Tibial nerve (tissue), 4 donors: Measurements from ENCODE around the gene RPLP2. TPM values are rescaled to one million over a fixed set of nuclear protein-coding genes. Genes with fewer than 3 reads are reported as not detected.

Experiments
- DNase-seq, 2 donors: peaks; one replicate each; pipeline ENCODE4 v3.0.0-alpha.2; 2019; ENCODE audit warnings: low spot score in 2 of 2
- H3K27ac ChIP-seq, 4 donors: fragments of 200-600 bp; sonication (generic) in 3 of 4; one replicate each; pipeline ENCODE4 v1.5.1; 2017 to 2019; ENCODE audit warnings: mild to moderate bottlenecking in 1 of 4
- H3K27me3 ChIP-seq, 2 donors: fragments of 200-600 bp; sonication (generic) in 1 of 2; one replicate each; pipeline versions ENCODE4 v1.5.1 to v1.6.0; 2017 to 2019
- H3K36me3 ChIP-seq, 3 donors: fragments of 200-600 bp; sonication (generic); one replicate each; pipeline ENCODE4 v1.5.1; 2018 to 2019
- H3K4me1 ChIP-seq, 4 donors: fragments of 200-600 bp; sonication (generic) in 3 of 4; one replicate each; pipeline ENCODE4 v1.5.1; 2017 to 2019
- H3K4me3 ChIP-seq, 4 donors: fragments of 200-600 bp; sonication (generic) in 3 of 4; one replicate each; pipeline ENCODE4 v1.5.1; 2017 to 2019; ENCODE audit warnings: mild to moderate bottlenecking in 1 of 4, moderate library complexity in 1 of 4
- H3K9me3 ChIP-seq, 4 donors: fragments of 200-600 bp; sonication (generic) in 3 of 4; one replicate each; pipeline ENCODE4 v1.5.1; 2017 to 2019
- CTCF ChIP-seq, 5 experiments: fragments of 200-600 bp in 3 of 5; fragments of 450-650 bp in 2 of 5; sonication (generic) in 3 of 5; IDR thresholded peaks; one replicate each; pipeline ENCODE4 v1.5.1; 2016 to 2019; ENCODE audit warnings: antibody characterized with exemption in 5 of 5, mild to moderate bottlenecking in 3 of 5, moderate library complexity in 2 of 5
- EP300 ChIP-seq, 2 donors: sonication (generic); formaldehyde crosslinking; IDR thresholded peaks; one replicate each; pipeline ENCODE4 v1.6.1; 2017; ENCODE audit warnings: antibody characterized with exemption in 2 of 2, mild to moderate bottlenecking in 1 of 2
- POLR2A ChIP-seq, 2 donors: fragments of 450-650 bp; IDR thresholded peaks; one replicate each; pipeline ENCODE4 v1.6.1; 2017; ENCODE audit warnings: antibody characterized with exemption in 2 of 2, mild to moderate bottlenecking in 2 of 2, moderate library complexity in 2 of 2
- WGBS, 2 donors: methylation state at CpG; one replicate each; pipeline ENCODE4 v1.1.5; 2018; 5-methylcytosine and 5-hydroxymethylcytosine counted together
- total RNA-seq, 4 donors: library from RNA; depleted of rRNA; stranded (reverse); fragments of >200 nt; gene quantifications; one replicate each; pipeline ENCODE4 v1.1.0, GENCODE V29; 2016

The RPLP2 gene
- total RNA-seq, 4 donors from 2014 or later, result 404 to 765 (median 584) TPM

- H3K36me3 ChIP-seq, result peaks cover 0 to 46% (median 26%) of the 10 kb centered on the region in 3 donors
- H3K27me3 ChIP-seq, result peaks cover 0 to 29% of the 10 kb centered on the region in 2 donors
- H3K4me1 ChIP-seq, result peaks cover 0 to 54% (median 39%) of the 10 kb centered on the region in 4 donors
- no peak for DNase-seq
- H3K9me3 ChIP-seq, result no peaks in the 10 kb centered on the region
- 83 to 88% methylated on average over 29 to 50 of the region's 53 CpGs for WGBS, 2 donors
- no peak overlapping the region for H3K27ac ChIP-seq
- no peak for TF ChIP-seq CTCF (IDR thresholded peaks at IDR 0.05)
- TF ChIP-seq POLR2A (IDR thresholded peaks at IDR 0.05), result no peak
- no peak for TF ChIP-seq EP300 (IDR thresholded peaks at IDR 0.05)
- H3K4me3 ChIP-seq, result no peak overlapping the region
These were observed 13.9 kb downstream of the RPLP2 start for GRCh38 chr11:823441-824291.

- H3K9me3 ChIP-seq, result no peaks in the 10 kb centered on the region
- peaks cover 0 to 37% of the 10 kb centered on the region in 2 donors for H3K27me3 ChIP-seq
- no peak overlapping the region for H3K27ac ChIP-seq
- H3K4me1 ChIP-seq, result peaks cover 0 to 57% (median 42%) of the 10 kb centered on the region in 4 donors
- no peak overlapping the region for H3K4me3 ChIP-seq
- no peak for DNase-seq
- WGBS, 2 donors, result 84 to 90% methylated on average over 3 to 40 of the region's 59 CpGs
- no peak for TF ChIP-seq CTCF (IDR thresholded peaks at IDR 0.05)
- no peak for TF ChIP-seq POLR2A (IDR thresholded peaks at IDR 0.05)
- TF ChIP-seq EP300 (IDR thresholded peaks at IDR 0.05), result no peak
- H3K36me3 ChIP-seq, result peaks cover 0 to 46% (median 26%) of the 10 kb centered on the region in 3 donors
These were observed 14.6 kb downstream of the RPLP2 start for GRCh38 chr11:824292-824880.

GRCh38 chr11:824942-825341, 15.2 kb downstream of the RPLP2 start:
- peaks cover 0 to 46% (median 26%) of the 10 kb centered on the region in 3 donors for H3K36me3 ChIP-seq
- no peaks in the 10 kb centered on the region for H3K9me3 ChIP-seq
- 84% methylated on average over 11 of the region's 11 CpGs for WGBS, 2 donors
- H3K27ac ChIP-seq, result no peak overlapping the region
- H3K27me3 ChIP-seq, result peaks cover 0 to 42% of the 10 kb centered on the region in 2 donors
- TF ChIP-seq EP300 (IDR thresholded peaks at IDR 0.05), result no peak
- peaks cover 0 to 63% (median 48%) of the 10 kb centered on the region in 4 donors for H3K4me1 ChIP-seq
- no peak overlapping the region for H3K4me3 ChIP-seq
- DNase-seq, result no peak

GRCh38 chr11:825366-826226, 15.8 kb downstream of the RPLP2 start:
- H3K27ac ChIP-seq, result no peak overlapping the region
- peaks cover 0 to 66% (median 48%) of the 10 kb centered on the region in 4 donors for H3K4me1 ChIP-seq
- WGBS, 2 donors, result 81 to 82% methylated on average over 9 of the region's 12 CpGs
- peaks cover 0 to 46% (median 26%) of the 10 kb centered on the region in 3 donors for H3K36me3 ChIP-seq
- DNase-seq, result no peak
- H3K4me3 ChIP-seq, result no peak overlapping the region
- no peaks in the 10 kb centered on the region for H3K9me3 ChIP-seq
- H3K27me3 ChIP-seq, result peaks cover 0 to 49% of the 10 kb centered on the region in 2 donors
- TF ChIP-seq EP300 (IDR thresholded peaks at IDR 0.05) (no peak), CTCF (IDR thresholded peaks at IDR 0.05) (no peak), POLR2A (IDR thresholded peaks at IDR 0.05) (no peak)

- Histone ChIP-seq H3K9me3 (no peaks in the 10 kb centered on the region), H3K4me1 (peaks cover 0 to 66% (median 45%) of the 10 kb centered on the region in 4 donors), H3K36me3 (peaks cover 0 to 46% (median 26%) of the 10 kb centered on the region in 3 donors), H3K4me3 (no peak overlapping the region), H3K27me3 (peaks cover 0 to 55% of the 10 kb centered on the region in 2 donors), H3K27ac (peak overlapping the region in 1 of 4 donors; percentile 72)
- 79 to 82% methylated on average over 9 of the region's 9 CpGs for WGBS, 2 donors
- DNase-seq, result no peak
- TF ChIP-seq CTCF (IDR thresholded peaks at IDR 0.05) (no peak), POLR2A (IDR thresholded peaks at IDR 0.05) (no peak), EP300 (IDR thresholded peaks at IDR 0.05) (no peak)
These were observed 16.5 kb downstream of the RPLP2 start for GRCh38 chr11:826227-826621.
